ENCODE results near the gene MPRIP. TPM values are rescaled to one million over a fixed set of nuclear protein-coding genes. Genes with fewer than 3 reads are reported as not detected.
"Not testable (repeated sequence)": the region's sequence is repeated elsewhere in the genome, so short reads cannot be mapped to it uniquely, and the experiment has no call there.

Gene MPRIP
- total RNA-seq, 2 experiments from 2014 or later = 132 to 135 TPM

DNA sequence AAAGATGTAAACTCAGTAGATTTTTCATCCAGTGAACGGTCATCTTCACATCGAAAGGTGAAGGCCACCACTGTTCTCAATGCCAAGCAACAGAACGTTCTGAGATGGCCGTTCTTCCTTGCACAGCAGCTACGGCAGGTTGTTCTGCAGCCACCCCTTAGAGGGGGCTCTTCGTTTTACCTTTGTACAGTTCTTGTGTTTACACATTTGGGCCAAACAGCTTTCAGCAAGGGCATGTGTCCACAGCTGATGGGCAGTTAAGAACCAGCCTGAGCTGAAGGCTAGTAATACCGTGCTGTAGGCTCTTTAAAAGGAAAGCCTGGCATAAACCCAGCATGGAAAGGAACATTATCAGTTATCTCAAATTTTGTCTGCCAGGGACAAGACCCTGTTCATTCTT, 147.9 kb downstream of the MPRIP start:
- ATAC-seq = no peak
- no peak overlapping the region for H3K27ac Mint-ChIP-seq
- intact Hi-C loops (cut with micrococcal nuclease) = no loop called here
- ChIA-PET CTCF (interaction anchor here (1.1 to 1.5 kb wide), 3 partner anchors 11 to 307 kb away, joined by 3 to 4 read pairs (median 4); no protein-coding TSS in a partner anchor), POLR2A (interaction anchor here (0.6 kb wide), 1 partner anchor 55 kb away, joined by 3 read pairs; no protein-coding TSS in a partner anchor)
- DNase-seq = no peak
- H3K9me3 Mint-ChIP-seq = no peaks in the 10 kb centered on the region
- H3K27me3 Mint-ChIP-seq = no peaks in the 10 kb centered on the region
- no peak overlapping the region for H3K4me3 Mint-ChIP-seq
- H3K36me3 Mint-ChIP-seq (ENCODE audit: low read depth) = peaks cover 1% of the 10 kb centered on the region
- H3K4me1 Mint-ChIP-seq (ENCODE audit: low read depth) = peaks cover 15% of the 10 kb centered on the region
- TF ChIP-seq, protein P1, sequence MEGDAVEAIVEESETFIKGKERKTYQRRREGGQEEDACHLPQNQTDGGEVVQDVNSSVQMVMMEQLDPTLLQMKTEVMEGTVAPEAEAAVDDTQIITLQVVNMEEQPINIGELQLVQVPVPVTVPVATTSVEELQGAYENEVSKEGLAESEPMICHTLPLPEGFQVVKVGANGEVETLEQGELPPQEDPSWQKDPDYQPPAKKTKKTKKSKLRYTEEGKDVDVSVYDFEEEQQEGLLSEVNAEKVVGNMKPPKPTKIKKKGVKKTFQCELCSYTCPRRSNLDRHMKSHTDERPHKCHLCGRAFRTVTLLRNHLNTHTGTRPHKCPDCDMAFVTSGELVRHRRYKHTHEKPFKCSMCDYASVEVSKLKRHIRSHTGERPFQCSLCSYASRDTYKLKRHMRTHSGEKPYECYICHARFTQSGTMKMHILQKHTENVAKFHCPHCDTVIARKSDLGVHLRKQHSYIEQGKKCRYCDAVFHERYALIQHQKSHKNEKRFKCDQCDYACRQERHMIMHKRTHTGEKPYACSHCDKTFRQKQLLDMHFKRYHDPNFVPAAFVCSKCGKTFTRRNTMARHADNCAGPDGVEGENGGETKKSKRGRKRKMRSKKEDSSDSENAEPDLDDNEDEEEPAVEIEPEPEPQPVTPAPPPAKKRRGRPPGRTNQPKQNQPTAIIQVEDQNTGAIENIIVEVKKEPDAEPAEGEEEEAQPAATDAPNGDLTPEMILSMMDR (IDR thresholded peaks at IDR 0.05) = no peak

DNA sequence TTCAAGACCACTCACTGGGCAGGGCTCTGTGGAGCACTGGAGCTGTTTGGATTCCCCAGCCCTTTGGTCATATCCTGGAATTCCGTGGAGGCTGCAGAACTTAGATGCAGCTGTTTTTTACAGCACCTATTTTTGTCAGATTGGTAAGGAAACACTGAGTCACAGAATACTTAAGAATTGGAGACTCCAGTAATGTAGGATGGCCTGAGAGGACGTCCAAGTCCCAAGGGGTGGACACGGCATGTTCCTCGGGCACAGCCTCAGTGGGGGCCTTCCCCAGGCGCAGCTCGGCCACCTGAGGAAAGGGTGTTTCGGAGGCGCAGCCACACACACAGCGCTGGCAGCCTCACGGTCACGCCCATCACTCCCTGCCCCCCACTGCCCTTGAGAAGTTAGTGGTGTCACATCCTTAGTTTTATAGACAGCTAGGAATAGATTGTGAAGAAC, 149.1 kb downstream of the MPRIP start:
- DNase-seq (no peak), ATAC-seq (no peak)
- Mint-ChIP-seq H3K27ac (no peak overlapping the region), H3K9me3 (no peaks in the 10 kb centered on the region), H3K36me3 (ENCODE audit: low read depth) (peaks cover 3% of the 10 kb centered on the region), H3K27me3 (no peaks in the 10 kb centered on the region), H3K4me3 (no peak overlapping the region), H3K4me1 (ENCODE audit: low read depth) (peaks cover 5% of the 10 kb centered on the region)
- POLR2A ChIA-PET = interaction anchor here (0.6 to 1.1 kb wide), 2 partner anchors 9 to 11 kb away, joined by 3 to 4 read pairs; no protein-coding TSS in a partner anchor
- TF ChIP-seq, protein P1 (IDR thresholded peaks at IDR 0.05) = no peak
- CTCF ChIA-PET = interaction anchor here (0.6 to 1.5 kb wide), 5 partner anchors 10 to 306 kb away, joined by 3 to 4 read pairs (median 3); no protein-coding TSS in a partner anchor
- intact Hi-C loops (cut with micrococcal nuclease) = no loop called here

DNA sequence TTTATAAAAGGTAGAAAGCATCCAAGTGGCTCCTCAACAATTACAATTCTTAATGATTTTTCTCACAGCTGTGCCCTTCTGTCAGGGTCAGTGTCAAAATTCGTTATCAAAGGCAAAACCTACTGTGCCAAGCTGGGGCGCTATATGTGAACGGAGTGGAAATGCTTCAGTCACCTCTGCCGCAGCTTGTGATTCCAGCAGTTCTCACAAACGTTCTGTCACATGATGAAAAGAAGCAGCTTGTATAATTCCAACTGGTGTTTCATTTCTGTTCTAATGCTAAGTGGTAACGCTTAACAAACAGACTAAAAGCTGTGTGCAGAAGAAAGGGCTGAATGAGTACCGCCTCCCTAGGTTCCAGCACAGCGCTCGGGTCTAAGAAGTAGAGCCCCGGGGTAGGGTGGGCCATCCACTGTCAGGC, 149.7 kb downstream of the MPRIP start:
- Mint-ChIP-seq H3K27ac (no peak overlapping the region), H3K27me3 (no peaks in the 10 kb centered on the region), H3K4me3 (no peak overlapping the region), H3K36me3 (ENCODE audit: low read depth) (peaks cover 3% of the 10 kb centered on the region), H3K9me3 (no peaks in the 10 kb centered on the region), H3K4me1 (ENCODE audit: low read depth) (peaks cover 2% of the 10 kb centered on the region)
- ATAC-seq (no peak), DNase-seq (no peak)
- intact Hi-C loops (cut with micrococcal nuclease) = no loop called here
- TF ChIP-seq, protein P1 (IDR thresholded peaks at IDR 0.05) = no peak
- POLR2A ChIA-PET = interaction anchor here (0.6 to 1.1 kb wide), 2 partner anchors 9 to 10 kb away, joined by 3 to 4 read pairs; no protein-coding TSS in a partner anchor
- CTCF ChIA-PET = interaction anchor here (0.7 to 1.5 kb wide), 5 partner anchors 9 to 305 kb away, joined by 3 to 4 read pairs (median 3); no protein-coding TSS in a partner anchor

DNA sequence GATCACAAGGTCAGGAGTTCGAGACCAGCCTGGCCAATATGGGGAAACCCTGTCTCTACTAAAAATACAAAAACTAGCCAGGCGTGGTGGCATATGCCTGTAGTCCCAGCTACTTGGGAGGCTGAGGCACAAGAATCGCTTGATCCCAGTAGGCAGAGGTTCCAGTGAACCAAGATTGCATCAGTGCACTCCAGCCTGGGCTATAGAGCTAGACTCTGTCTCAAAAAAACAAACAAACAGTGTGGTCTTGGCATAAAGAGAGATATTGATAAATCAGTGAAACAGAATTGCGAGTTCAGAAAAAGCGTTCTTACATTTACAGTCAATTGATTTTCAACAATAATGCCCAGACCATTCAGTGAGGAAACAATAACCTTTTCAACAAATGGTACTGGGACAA, 153.2 kb downstream of the MPRIP start:
- ATAC-seq; CTCF ChIA-PET; H3K27me3 Mint-ChIP-seq; H3K4me3 Mint-ChIP-seq; H3K27ac Mint-ChIP-seq; DNase-seq; H3K4me1 Mint-ChIP-seq (ENCODE audit: low read depth); intact Hi-C loops (cut with micrococcal nuclease); H3K9me3 Mint-ChIP-seq: not testable (repeated sequence)
- POLR2A ChIA-PET = interaction anchor here (0.9 to 1.8 kb wide), 3 partner anchors 10 to 281 kb away, joined by 3 to 7 read pairs (median 4); partner anchors contain the start of gene PLD6
- peaks cover 10% of the 10 kb centered on the region for H3K36me3 Mint-ChIP-seq (ENCODE audit: low read depth)

DNA sequence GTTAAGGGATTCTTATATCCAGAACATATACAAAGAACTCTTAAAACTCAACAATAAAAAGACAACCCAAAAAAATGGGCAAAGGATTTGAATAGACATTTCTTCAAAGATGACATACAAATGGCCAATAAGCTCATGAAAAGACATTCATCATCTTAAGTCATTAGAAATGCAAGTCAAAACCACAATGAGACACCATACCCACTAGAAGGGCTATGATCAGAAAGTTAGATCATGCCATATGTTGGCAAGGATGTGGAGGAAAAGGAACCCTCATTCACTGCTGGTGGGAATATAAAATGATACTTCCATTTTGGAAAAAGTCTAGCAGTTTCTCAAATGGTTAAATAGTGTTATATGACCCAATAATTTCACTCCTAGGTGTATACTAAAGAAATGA, 154.5 kb downstream of the MPRIP start:
- CTCF ChIA-PET = interaction anchor here (1.0 kb wide), 1 partner anchor 8 kb away, joined by 4 read pairs; no protein-coding TSS in a partner anchor
- TF ChIP-seq, protein P1 (IDR thresholded peaks at IDR 0.05) = no peak
- ATAC-seq = no peak
- POLR2A ChIA-PET = interaction anchor here (1.8 kb wide), 1 partner anchor 8 kb away, joined by 7 read pairs; the partner anchor contains the start of gene PLD6
- DNase-seq = no peak
- H3K4me1 Mint-ChIP-seq (ENCODE audit: low read depth) = peaks cover 7% of the 10 kb centered on the region
- no peak overlapping the region for H3K4me3 Mint-ChIP-seq
- peaks cover 15% of the 10 kb centered on the region for H3K36me3 Mint-ChIP-seq (ENCODE audit: low read depth)
- intact Hi-C loops (cut with micrococcal nuclease) = no loop called here
- H3K27me3 Mint-ChIP-seq = no peaks in the 10 kb centered on the region
- H3K9me3 Mint-ChIP-seq = no peaks in the 10 kb centered on the region
- H3K27ac Mint-ChIP-seq = no peak overlapping the region

Measured in activated CD8-positive, alpha-beta T cell treated with anti-CD3 and anti-CD28 coated beads for 36 hours (primary cell).